Calu3 (cell line): ENCODE data around the gene CRIM1. TPM values are rescaled to one million over a fixed set of nuclear protein-coding genes. Genes with fewer than 3 reads are reported as not detected.

Experiments
- BruUV-seq: library from RNA; stranded (reverse); fragments of 400-500 nt; replicated peaks from 2 replicates; lab custom pipeline; 2021; lab: Mats Ljungman, UMichigan
- CTCF ChIA-PET: fragments of 300-600 bp; sonication (Branson Sonifier 250); formaldehyde crosslinking; loops from one replicate; lab custom pipeline; 2022; ENCODE audit warnings: antibody characterized with exemption; lab: Charles Lee
- DNase-seq: peaks from one replicate; pipeline ENCODE4 v3.0.0; 2022
- H3K27ac Mint-ChIP-seq: one replicate; pipeline ENCODE4 v1.8.0; 2022; ENCODE audit warnings: mixed read lengths; ENCODE audit not compliant: unreplicated experiment
- H3K27me3 Mint-ChIP-seq: one replicate; pipeline ENCODE4 v1.8.0; 2022; ENCODE audit warnings: mixed read lengths; ENCODE audit not compliant: unreplicated experiment
- H3K36me3 Mint-ChIP-seq: one replicate; pipeline ENCODE4 v1.8.0; 2022; ENCODE audit warnings: mild to moderate bottlenecking, moderate library complexity, mixed read lengths; ENCODE audit not compliant: insufficient read depth, unreplicated experiment
- H3K4me1 Mint-ChIP-seq: one replicate; pipeline ENCODE4 v1.8.0; 2022; ENCODE audit warnings: mild to moderate bottlenecking, low read depth, mixed read lengths; ENCODE audit not compliant: unreplicated experiment
- H3K4me3 Mint-ChIP-seq: one replicate; pipeline ENCODE4 v1.8.0; 2022; ENCODE audit warnings: mild to moderate bottlenecking, low read depth, moderate library complexity, mixed read lengths; ENCODE audit not compliant: unreplicated experiment
- H3K9me3 Mint-ChIP-seq: one replicate; pipeline ENCODE4 v1.8.0; 2022; ENCODE audit warnings: low read depth, mixed read lengths; ENCODE audit not compliant: unreplicated experiment
- intact Hi-C: fragments of 100-400 bp; cut with micrococcal nuclease; formaldehyde crosslinking; loops from one replicate; pipeline ENCODE4 v1.10.0; 2022; ENCODE audit not compliant: unreplicated experiment
- total RNA-seq: library from RNA; stranded (reverse); gene quantifications from 2 replicates; pipeline ENCODE4 v1.2.3, GENCODE V29; 2022
- TF ChIP-seq, protein P1 (sequence below): fragments of 200-600 bp; IDR thresholded peaks from one replicate; pipeline ENCODE4 v1.8.0; 2022; ENCODE audit warnings: antibody characterized with exemption; ENCODE audit not compliant: unreplicated experiment

Gene CRIM1
- total RNA-seq, 1 experiment from 2014 or later: 57.6 TPM

DNA sequence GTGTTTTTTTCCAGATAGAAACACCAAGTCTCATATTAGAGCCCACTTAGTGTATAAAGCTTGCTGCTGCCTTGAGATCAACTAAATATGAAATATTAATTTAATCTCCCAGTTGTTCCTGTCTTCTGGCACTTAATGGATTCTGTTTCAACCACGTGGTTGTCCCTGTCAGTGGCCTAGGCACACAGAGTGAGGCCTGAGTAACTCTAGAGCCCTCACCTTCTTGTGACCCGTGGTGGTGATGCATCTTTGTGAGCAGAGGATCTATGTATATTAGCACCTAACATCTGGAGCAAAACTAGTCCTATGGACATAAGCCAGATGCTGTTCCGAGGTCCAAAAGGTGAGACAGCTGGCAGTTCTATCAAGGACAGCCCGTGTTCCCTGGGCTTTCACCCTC, 167.6 kb downstream of the CRIM1 start:
- Mint-ChIP-seq H3K9me3 (no peaks in the 10 kb centered on the region), H3K36me3 (no peaks in the 10 kb centered on the region), H3K27me3 (no peaks in the 10 kb centered on the region), H3K27ac (no peak overlapping the region), H3K4me1 (no peaks in the 10 kb centered on the region), H3K4me3 (no peak overlapping the region)
- DNase-seq: no peak
- intact Hi-C loops: no loop called here
- no TSS peak for BruUV-seq
- TF ChIP-seq, protein P1, sequence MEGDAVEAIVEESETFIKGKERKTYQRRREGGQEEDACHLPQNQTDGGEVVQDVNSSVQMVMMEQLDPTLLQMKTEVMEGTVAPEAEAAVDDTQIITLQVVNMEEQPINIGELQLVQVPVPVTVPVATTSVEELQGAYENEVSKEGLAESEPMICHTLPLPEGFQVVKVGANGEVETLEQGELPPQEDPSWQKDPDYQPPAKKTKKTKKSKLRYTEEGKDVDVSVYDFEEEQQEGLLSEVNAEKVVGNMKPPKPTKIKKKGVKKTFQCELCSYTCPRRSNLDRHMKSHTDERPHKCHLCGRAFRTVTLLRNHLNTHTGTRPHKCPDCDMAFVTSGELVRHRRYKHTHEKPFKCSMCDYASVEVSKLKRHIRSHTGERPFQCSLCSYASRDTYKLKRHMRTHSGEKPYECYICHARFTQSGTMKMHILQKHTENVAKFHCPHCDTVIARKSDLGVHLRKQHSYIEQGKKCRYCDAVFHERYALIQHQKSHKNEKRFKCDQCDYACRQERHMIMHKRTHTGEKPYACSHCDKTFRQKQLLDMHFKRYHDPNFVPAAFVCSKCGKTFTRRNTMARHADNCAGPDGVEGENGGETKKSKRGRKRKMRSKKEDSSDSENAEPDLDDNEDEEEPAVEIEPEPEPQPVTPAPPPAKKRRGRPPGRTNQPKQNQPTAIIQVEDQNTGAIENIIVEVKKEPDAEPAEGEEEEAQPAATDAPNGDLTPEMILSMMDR: no peak
- CTCF ChIA-PET: no interaction called here

GRCh38 chr2:36525245-36525644, 169.7 kb downstream of the CRIM1 start:
- TF ChIP-seq, protein P1: no peak
- H3K4me3 Mint-ChIP-seq: no peak overlapping the region
- no peak for DNase-seq
- no peaks in the 10 kb centered on the region for H3K36me3 Mint-ChIP-seq
- CTCF ChIA-PET: no interaction called here
- H3K27me3 Mint-ChIP-seq: no peaks in the 10 kb centered on the region
- intact Hi-C loops: no loop called here
- H3K27ac Mint-ChIP-seq: no peak overlapping the region
- H3K9me3 Mint-ChIP-seq: no peaks in the 10 kb centered on the region
- H3K4me1 Mint-ChIP-seq: no peaks in the 10 kb centered on the region
- BruUV-seq: no TSS peak

GRCh38 chr2:36526226-36526625, 170.6 kb downstream of the CRIM1 start:
- H3K4me3 Mint-ChIP-seq: no peak overlapping the region
- intact Hi-C loops: no loop called here

GRCh38 chr2:36528274-36528673, 172.7 kb downstream of the CRIM1 start:
- BruUV-seq: no TSS peak
- no peak for DNase-seq
- H3K27ac Mint-ChIP-seq: no peak overlapping the region

More at GRCh38 chr2:36526226-36526625, 170.6 kb downstream of the CRIM1 start:
- Mint-ChIP-seq H3K4me1 (no peaks in the 10 kb centered on the region), H3K27me3 (no peaks in the 10 kb centered on the region), H3K9me3 (no peaks in the 10 kb centered on the region), H3K27ac (no peak overlapping the region), H3K36me3 (no peaks in the 10 kb centered on the region)
- DNase-seq: no peak
- TF ChIP-seq, protein P1: no peak
- CTCF ChIA-PET: no interaction called here
- no TSS peak for BruUV-seq

More at GRCh38 chr2:36528274-36528673, 172.7 kb downstream of the CRIM1 start:
- intact Hi-C loops: no loop called here
- no peaks in the 10 kb centered on the region for H3K4me1 Mint-ChIP-seq
- H3K27me3 Mint-ChIP-seq: no peaks in the 10 kb centered on the region
- no peaks in the 10 kb centered on the region for H3K36me3 Mint-ChIP-seq
- TF ChIP-seq, protein P1: no peak
- no peaks in the 10 kb centered on the region for H3K9me3 Mint-ChIP-seq
- H3K4me3 Mint-ChIP-seq: no peak overlapping the region
- CTCF ChIA-PET: interaction anchor here (0.6 kb wide), 1 partner anchor 82 kb away, joined by 3 read pairs; no protein-coding TSS in a partner anchor
